H1 (cell line): ENCODE measurements around the gene ZFP14. TPM values are rescaled to one million over a fixed set of nuclear protein-coding genes. Genes with fewer than 3 reads are reported as not detected.

Source experiments
- polyA plus RNA-seq, 7 experiments: library from polyadenylated mRNA; depleted of rRNA in 3 of 7; stranded (reverse) in 5 of 7; unstranded in 2 of 7; fragments of >200 nt in 5 of 7; fragments of 200-250 nt in 2 of 7; gene quantifications; 1 replicate in 5 of 7; 2 replicates in 1 of 7; 4 replicates in 1 of 7; pipeline versions ENCODE4 v1.2.1 to v1.2.3, GENCODE V29; 2011 to 2013; ENCODE audit warnings: missing spikeins in 2 of 7, mixed read lengths in 2 of 7
- total RNA-seq: library from RNA; stranded (reverse); fragmentation: NEBNext Ultra II Directional; extraction: Animal tissue kit (Norgen Biotek cat#: 25700); gene quantifications from 2 replicates; pipeline ENCODE4 v1.2.1, GENCODE V29; 2021

ZFP14 gene
- total and polyA plus RNA-seq, 2 of the 8 experiments (the other 6 are each of a cell fraction or from before 2014, with no cell fraction given): 1.7 to 8.2 TPM

Other genes starting within 250 kb of the ZFP14 start
- 382 and 386 TPM in 2 replicates for gene CAPNS1, start 239.1 kb downstream of the ZFP14 start, total RNA-seq
- gene CAPNS1, start 239.1 kb downstream of the ZFP14 start, polyA plus RNA-seq (2011; rRNA removed): 438 and 448 TPM in 2 replicates
- 0.60 and 0.75 TPM in 2 replicates for gene COX7A1, start 226.8 kb downstream of the ZFP14 start, total RNA-seq
- gene COX7A1, start 226.8 kb downstream of the ZFP14 start, polyA plus RNA-seq (2011; rRNA removed): 0.60 and 0.96 TPM in 2 replicates
- gene ZNF565, start 164.5 kb downstream of the ZFP14 start, total RNA-seq: 2.7 and 3.1 TPM in 2 replicates
- gene ZNF565, start 164.5 kb downstream of the ZFP14 start, polyA plus RNA-seq (2011; rRNA removed): 0.42 and 0.89 TPM in 2 replicates
- 154 and 161 TPM in 2 replicates for gene ZNF146, start 164.1 kb downstream of the ZFP14 start, total RNA-seq
- 18.8 and 27.0 TPM in 2 replicates for gene ZNF146, start 164.1 kb downstream of the ZFP14 start, polyA plus RNA-seq (2011; rRNA removed)
- gene ZFP82, start 39.4 kb upstream of the ZFP14 start, total RNA-seq: 16.5 TPM in 2 replicates
- 2.7 and 4.8 TPM in 2 replicates for gene ZFP82, start 39.4 kb upstream of the ZFP14 start, polyA plus RNA-seq (2011; rRNA removed)
- 16.1 and 16.6 TPM in 2 replicates for gene ZNF566, start 110.4 kb upstream of the ZFP14 start, total RNA-seq
- 6.7 and 6.9 TPM in 2 replicates for gene ZNF566, start 110.4 kb upstream of the ZFP14 start, polyA plus RNA-seq (2011; rRNA removed)
- 30.7 and 32.3 TPM in 2 replicates for gene ZNF260, start 149.1 kb upstream of the ZFP14 start, total RNA-seq
- 4.1 and 5.5 TPM in 2 replicates for gene ZNF260, start 149.1 kb upstream of the ZFP14 start, polyA plus RNA-seq (2011; rRNA removed)
- gene ZNF529, start 194.1 kb upstream of the ZFP14 start, total RNA-seq: 12.4 and 14.1 TPM in 2 replicates
- gene ZNF529, start 194.1 kb upstream of the ZFP14 start, polyA plus RNA-seq (2011; rRNA removed): 8.0 and 8.4 TPM in 2 replicates
- gene ZNF382, start 226.1 kb upstream of the ZFP14 start, total RNA-seq: 4.2 and 6.3 TPM in 2 replicates
- gene ZNF382, start 226.1 kb upstream of the ZFP14 start, polyA plus RNA-seq (2011; rRNA removed): 1.7 and 1.9 TPM in 2 replicates